ENCODE data around the gene UGGT2.

Gene UGGT2

DNA sequence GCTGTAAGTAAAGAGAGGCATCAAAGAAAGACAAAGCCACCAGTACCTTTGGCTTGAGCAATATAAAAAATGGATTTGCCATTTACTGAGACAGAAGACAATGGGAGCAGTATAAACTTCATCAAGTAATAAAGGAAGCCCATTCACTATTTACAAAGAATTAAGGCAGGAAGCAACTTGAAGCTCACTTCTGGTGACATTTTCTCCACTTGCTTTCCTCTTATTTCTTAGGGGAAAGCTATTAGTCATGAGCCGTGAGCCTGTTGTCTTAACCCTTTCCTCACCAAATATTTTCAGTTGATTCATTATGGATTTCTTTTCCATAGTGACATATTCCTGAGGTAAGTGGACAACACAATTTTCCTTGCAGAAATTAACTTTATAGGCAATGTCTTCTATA is 219.5 kb downstream of the UGGT2 start:
- Histone ChIP-seq H3K9me3 (ENCODE audit: control insufficient read depth, insufficient read depth, low read length) (no peaks in the 10 kb centered on the region), H3K79me2 (ENCODE audit: control insufficient read depth, low read length) (no peaks in the 10 kb centered on the region), H3K36me3 (ENCODE audit: control insufficient read depth, low read length) (no peaks in the 10 kb centered on the region; the same call in 1 of the 2 replicates), H3F3A (ENCODE audit: control insufficient read depth, insufficient read depth) (no peaks in the 10 kb centered on the region), H3K27ac (ENCODE audit: low read depth, low read length) (no peak overlapping the region), H3K4me2 (ENCODE audit: low read length) (no peak overlapping the region), H3K27me3 (ENCODE audit: control insufficient read depth, low read length) (no peaks in the 10 kb centered on the region), H3K9me2 (replicated peaks; ENCODE audit: control insufficient read depth, low read length) (no peaks in the 10 kb centered on the region), H4K20me1 (ENCODE audit: control insufficient read depth, insufficient read depth, low read depth, low read length) (no peaks in the 10 kb centered on the region), H3K4me1 (ENCODE audit: control insufficient read depth, low read length) (no peaks in the 10 kb centered on the region), H3K4me3 (ENCODE audit: low read length) (no peak overlapping the region)
- TF ChIP-seq EZH2phosphoT487 (IDR thresholded peaks at IDR 0.05; ENCODE audit: borderline replicate concordance, low read length): no peak
- TF ChIP-seq, protein P1, sequence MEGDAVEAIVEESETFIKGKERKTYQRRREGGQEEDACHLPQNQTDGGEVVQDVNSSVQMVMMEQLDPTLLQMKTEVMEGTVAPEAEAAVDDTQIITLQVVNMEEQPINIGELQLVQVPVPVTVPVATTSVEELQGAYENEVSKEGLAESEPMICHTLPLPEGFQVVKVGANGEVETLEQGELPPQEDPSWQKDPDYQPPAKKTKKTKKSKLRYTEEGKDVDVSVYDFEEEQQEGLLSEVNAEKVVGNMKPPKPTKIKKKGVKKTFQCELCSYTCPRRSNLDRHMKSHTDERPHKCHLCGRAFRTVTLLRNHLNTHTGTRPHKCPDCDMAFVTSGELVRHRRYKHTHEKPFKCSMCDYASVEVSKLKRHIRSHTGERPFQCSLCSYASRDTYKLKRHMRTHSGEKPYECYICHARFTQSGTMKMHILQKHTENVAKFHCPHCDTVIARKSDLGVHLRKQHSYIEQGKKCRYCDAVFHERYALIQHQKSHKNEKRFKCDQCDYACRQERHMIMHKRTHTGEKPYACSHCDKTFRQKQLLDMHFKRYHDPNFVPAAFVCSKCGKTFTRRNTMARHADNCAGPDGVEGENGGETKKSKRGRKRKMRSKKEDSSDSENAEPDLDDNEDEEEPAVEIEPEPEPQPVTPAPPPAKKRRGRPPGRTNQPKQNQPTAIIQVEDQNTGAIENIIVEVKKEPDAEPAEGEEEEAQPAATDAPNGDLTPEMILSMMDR (IDR thresholded peaks at IDR 0.05; ENCODE audit: low read depth, low read length, poor library complexity, severe bottlenecking): no peak

DNA sequence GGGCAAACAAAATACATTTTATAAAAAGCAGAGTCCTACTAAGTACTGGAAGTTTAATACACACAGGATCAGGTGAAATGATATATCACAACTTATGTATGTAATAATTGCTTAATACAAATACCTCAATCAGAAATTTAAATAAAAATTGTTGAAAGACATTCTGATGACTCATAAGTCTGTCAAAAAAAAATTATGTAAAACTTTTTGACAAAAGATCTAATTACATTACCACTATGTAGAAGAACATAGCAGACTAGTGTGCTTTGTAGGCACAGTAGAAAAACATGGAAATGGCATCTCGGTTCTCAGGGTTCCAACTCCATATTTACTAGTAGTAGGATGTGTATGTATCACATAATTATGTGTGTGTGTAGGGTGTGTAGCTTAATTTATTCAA is 220.1 kb downstream of the UGGT2 start:
- no peak overlapping the region for H3K4me2 ChIP-seq (ENCODE audit: low read length)
- H4K20me1 ChIP-seq (ENCODE audit: control insufficient read depth, insufficient read depth, low read depth, low read length): no peaks in the 10 kb centered on the region
- H3K79me2 ChIP-seq (ENCODE audit: control insufficient read depth, low read length): no peaks in the 10 kb centered on the region
- H3K9me3 ChIP-seq (ENCODE audit: control insufficient read depth, insufficient read depth, low read length): no peaks in the 10 kb centered on the region
- no peaks in the 10 kb centered on the region for H3F3A ChIP-seq (ENCODE audit: control insufficient read depth, insufficient read depth)
- H3K4me1 ChIP-seq (ENCODE audit: control insufficient read depth, low read length): no peaks in the 10 kb centered on the region
- no peak overlapping the region for H3K4me3 ChIP-seq (ENCODE audit: low read length)
- TF ChIP-seq, protein P1 (IDR thresholded peaks at IDR 0.05; ENCODE audit: low read depth, low read length, poor library complexity, severe bottlenecking): no peak
- TF ChIP-seq EZH2phosphoT487 (IDR thresholded peaks at IDR 0.05; ENCODE audit: borderline replicate concordance, low read length): no peak
- no peaks in the 10 kb centered on the region for H3K27me3 ChIP-seq (ENCODE audit: control insufficient read depth, low read length)
- H3K36me3 ChIP-seq (ENCODE audit: control insufficient read depth, low read length): no peaks in the 10 kb centered on the region; the same call in 1 of the 2 replicates
- H3K27ac ChIP-seq (ENCODE audit: low read depth, low read length): no peak overlapping the region
- no peaks in the 10 kb centered on the region for H3K9me2 ChIP-seq (replicated peaks; ENCODE audit: control insufficient read depth, low read length)

DNA sequence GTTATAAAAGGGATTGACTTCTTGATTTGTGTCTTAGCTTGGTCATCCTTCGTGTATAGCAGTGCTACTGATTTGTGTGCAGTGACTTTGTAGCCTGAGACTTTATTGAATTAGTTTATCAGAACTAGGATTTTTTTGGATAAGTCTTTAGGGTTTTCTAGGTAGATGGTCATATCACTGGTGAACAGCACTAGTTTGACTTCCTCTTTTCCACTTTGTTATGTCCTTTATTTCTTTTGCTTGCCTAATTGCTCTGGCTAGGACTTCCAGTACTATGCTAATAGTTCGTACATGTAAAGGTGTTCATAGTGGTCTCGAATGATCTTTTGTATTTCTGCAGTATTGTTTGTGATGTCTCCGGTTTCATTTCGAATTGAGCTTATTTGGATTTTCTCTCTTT is 230.9 kb downstream of the UGGT2 start:
- no peak overlapping the region for H3K4me2 ChIP-seq (ENCODE audit: low read length)
- H3K9me3 ChIP-seq (ENCODE audit: control insufficient read depth, insufficient read depth, low read length): no peaks in the 10 kb centered on the region
- H3K36me3 ChIP-seq (ENCODE audit: control insufficient read depth, low read length): peaks cover 3% of the 10 kb centered on the region; the same call in 1 of the 2 replicates
- H3K27me3 ChIP-seq (ENCODE audit: control insufficient read depth, low read length): no peaks in the 10 kb centered on the region
- H3F3A ChIP-seq (ENCODE audit: control insufficient read depth, insufficient read depth): no peaks in the 10 kb centered on the region
- H3K79me2 ChIP-seq (ENCODE audit: control insufficient read depth, low read length): no peaks in the 10 kb centered on the region
- H4K20me1 ChIP-seq (ENCODE audit: control insufficient read depth, insufficient read depth, low read depth, low read length): no peaks in the 10 kb centered on the region
- no peaks in the 10 kb centered on the region for H3K9me2 ChIP-seq (replicated peaks; ENCODE audit: control insufficient read depth, low read length)
- no peak overlapping the region for H3K4me3 ChIP-seq (ENCODE audit: low read length)
- TF ChIP-seq EZH2phosphoT487 (IDR thresholded peaks at IDR 0.05; ENCODE audit: borderline replicate concordance, low read length): no peak
- TF ChIP-seq, protein P1 (IDR thresholded peaks at IDR 0.05; ENCODE audit: low read depth, low read length, poor library complexity, severe bottlenecking): no peak
- no peaks in the 10 kb centered on the region for H3K4me1 ChIP-seq (ENCODE audit: control insufficient read depth, low read length)
- H3K27ac ChIP-seq (ENCODE audit: low read depth, low read length): no peak overlapping the region

Data from DOHH2 (cell line).